Uterus (tissue), 2 donors: ENCODE results near the gene TDRD1.

Source experiments
- POLR2A ChIP-seq, 2 donors: fragments of 450-650 bp; IDR thresholded peaks; one replicate each; pipeline ENCODE4 v1.6.1; 2016; ENCODE audit warnings: antibody characterized with exemption in 2 of 2, mild to moderate bottlenecking in 1 of 2, moderate library complexity in 1 of 2
- TF ChIP-seq, protein P1 (sequence below), 4 experiments: fragments of 200-600 bp in 2 of 4; fragments of 450-650 bp in 2 of 4; sonication (generic) in 2 of 4; IDR thresholded peaks; one replicate each; pipeline ENCODE4 v1.5.1; 2016 to 2019; ENCODE audit warnings: antibody characterized with exemption in 4 of 4, mild to moderate bottlenecking in 2 of 4, moderate library complexity in 1 of 4

DNA sequence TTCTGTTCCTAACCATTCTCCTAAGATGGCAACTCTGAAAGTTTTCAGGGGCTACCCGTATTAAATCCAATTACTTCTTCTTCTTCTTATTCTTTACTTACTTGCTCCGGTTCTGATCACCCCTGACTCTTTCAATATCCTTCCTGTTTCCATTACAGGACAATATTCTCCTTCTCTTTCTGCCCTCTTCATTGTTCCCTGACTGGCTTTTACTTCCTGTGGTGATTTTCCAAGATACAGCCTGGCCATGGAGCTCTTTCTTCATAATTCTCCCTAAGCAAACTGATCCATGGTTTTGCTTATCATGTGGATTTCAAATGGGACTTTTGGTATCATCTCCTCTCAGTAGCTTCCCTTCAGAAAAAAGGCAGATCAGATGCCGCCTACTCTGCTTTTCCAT is 40.6 kb upstream of the TDRD1 start:
- TF ChIP-seq, protein P1, sequence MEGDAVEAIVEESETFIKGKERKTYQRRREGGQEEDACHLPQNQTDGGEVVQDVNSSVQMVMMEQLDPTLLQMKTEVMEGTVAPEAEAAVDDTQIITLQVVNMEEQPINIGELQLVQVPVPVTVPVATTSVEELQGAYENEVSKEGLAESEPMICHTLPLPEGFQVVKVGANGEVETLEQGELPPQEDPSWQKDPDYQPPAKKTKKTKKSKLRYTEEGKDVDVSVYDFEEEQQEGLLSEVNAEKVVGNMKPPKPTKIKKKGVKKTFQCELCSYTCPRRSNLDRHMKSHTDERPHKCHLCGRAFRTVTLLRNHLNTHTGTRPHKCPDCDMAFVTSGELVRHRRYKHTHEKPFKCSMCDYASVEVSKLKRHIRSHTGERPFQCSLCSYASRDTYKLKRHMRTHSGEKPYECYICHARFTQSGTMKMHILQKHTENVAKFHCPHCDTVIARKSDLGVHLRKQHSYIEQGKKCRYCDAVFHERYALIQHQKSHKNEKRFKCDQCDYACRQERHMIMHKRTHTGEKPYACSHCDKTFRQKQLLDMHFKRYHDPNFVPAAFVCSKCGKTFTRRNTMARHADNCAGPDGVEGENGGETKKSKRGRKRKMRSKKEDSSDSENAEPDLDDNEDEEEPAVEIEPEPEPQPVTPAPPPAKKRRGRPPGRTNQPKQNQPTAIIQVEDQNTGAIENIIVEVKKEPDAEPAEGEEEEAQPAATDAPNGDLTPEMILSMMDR (IDR thresholded peaks at IDR 0.05) = no peak
- no peak for TF ChIP-seq POLR2A (IDR thresholded peaks at IDR 0.05)
